Brain microvascular endothelial cell (primary cell): Measurements from ENCODE around the gene CDH4.

Experiments
- DNase-seq: peaks from one replicate; pipeline ENCODE4 v3.0.0-alpha.2; 2020
- H3K27ac ChIP-seq: fragments of 250-450 bp; sonication (Bioruptor Pico); 2 replicates; pipeline ENCODE4 v1.5.1; 2020; ENCODE audit warnings: mild to moderate bottlenecking, moderate library complexity
- H3K27me3 ChIP-seq: fragments of 250-450 bp; sonication (Bioruptor Pico); replicated peaks from 2 replicates; pipeline ENCODE4 v1.5.1; 2020; ENCODE audit warnings: mild to moderate bottlenecking
- H3K36me3 ChIP-seq: fragments of 250-450 bp; sonication (Bioruptor Pico); replicated peaks from 2 replicates; pipeline ENCODE4 v1.5.1; 2020; ENCODE audit warnings: mild to moderate bottlenecking
- H3K4me3 ChIP-seq: 2 replicates; pipeline ENCODE4 v1.5.1; 2011; ENCODE audit warnings: low read depth, mild to moderate bottlenecking, control low read depth, low read length, moderate library complexity
- in situ Hi-C: cut with HindIII; loops from 2 replicates; pipeline ENCODE4 v1.10.0; 2017; ENCODE audit warnings: low sequenced_read_pairs, low pct_ligation_motif_present
- TF ChIP-seq, protein P1 (sequence below): IDR thresholded peaks from 2 replicates; pipeline ENCODE4 v1.5.1; 2011; ENCODE audit warnings: low read depth, mild to moderate bottlenecking, moderate library complexity, low read length, control low read depth, inconsistent platforms; ENCODE audit errors: missing control alignments

The CDH4 gene

DNA sequence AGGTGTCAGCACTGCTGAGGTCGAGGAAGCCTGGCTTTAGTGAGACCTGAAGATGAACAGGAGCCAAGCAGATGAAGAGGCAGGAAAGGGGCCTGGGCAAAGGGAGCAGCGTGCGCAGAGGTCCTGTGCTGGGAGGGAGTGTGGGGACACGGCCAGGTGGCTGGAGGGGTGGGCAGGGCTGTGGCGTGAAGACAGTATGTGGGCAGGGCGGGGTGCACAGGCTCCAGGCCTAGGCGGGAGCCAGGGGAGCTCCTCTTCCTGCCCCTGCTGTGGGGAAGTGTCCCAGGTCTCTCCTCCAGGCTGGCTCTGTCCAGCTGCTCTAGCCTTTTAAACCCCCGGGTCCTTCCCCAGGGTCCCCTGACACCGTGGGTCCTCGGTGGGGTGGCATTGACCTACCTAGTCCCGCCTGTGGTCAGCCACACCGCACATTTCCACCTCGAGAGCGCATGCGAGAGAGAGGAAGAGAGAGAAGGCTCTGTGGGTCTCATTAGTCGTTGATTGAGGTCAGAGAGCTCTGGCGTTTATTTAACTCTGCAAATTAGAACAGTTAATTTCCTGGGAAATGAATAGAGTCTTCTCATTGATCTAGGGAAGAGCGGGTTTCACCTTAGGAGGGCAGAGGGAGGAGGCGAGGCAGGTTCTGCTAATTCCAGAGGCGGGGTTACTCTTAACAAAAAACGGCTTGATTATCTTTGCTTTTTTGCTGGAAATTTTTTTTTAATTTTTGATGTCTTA is 68.8 kb downstream of the CDH4 start:
- in situ Hi-C loops: no loop called here
- H3K4me3 ChIP-seq: no peak overlapping the region
- DNase-seq: no peak
- TF ChIP-seq, protein P1, sequence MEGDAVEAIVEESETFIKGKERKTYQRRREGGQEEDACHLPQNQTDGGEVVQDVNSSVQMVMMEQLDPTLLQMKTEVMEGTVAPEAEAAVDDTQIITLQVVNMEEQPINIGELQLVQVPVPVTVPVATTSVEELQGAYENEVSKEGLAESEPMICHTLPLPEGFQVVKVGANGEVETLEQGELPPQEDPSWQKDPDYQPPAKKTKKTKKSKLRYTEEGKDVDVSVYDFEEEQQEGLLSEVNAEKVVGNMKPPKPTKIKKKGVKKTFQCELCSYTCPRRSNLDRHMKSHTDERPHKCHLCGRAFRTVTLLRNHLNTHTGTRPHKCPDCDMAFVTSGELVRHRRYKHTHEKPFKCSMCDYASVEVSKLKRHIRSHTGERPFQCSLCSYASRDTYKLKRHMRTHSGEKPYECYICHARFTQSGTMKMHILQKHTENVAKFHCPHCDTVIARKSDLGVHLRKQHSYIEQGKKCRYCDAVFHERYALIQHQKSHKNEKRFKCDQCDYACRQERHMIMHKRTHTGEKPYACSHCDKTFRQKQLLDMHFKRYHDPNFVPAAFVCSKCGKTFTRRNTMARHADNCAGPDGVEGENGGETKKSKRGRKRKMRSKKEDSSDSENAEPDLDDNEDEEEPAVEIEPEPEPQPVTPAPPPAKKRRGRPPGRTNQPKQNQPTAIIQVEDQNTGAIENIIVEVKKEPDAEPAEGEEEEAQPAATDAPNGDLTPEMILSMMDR: no peak
- H3K27ac ChIP-seq: no peak overlapping the region
- no peaks in the 10 kb centered on the region for H3K27me3 ChIP-seq
- H3K36me3 ChIP-seq: no peaks in the 10 kb centered on the region

DNA sequence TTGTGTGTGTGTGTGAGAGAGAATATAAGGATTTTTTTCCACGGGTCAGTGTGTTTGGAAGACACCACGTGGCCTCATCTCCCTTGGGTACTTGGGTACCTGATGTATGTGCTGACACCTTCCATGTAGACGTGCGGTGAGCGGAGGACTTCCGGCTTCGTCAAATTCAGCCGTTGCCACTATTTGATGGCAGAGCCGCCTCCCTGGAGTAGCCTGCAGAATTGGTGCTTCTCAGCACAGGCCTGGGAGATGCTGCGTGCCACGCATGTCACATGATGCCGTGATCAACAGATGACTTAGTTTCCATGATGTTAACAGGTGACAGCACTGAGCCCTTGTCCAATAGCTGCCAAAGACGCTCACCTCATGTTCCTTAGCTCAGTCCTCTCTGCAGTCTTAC is 69.4 kb downstream of the CDH4 start:
- H3K27ac ChIP-seq: no peak overlapping the region
- H3K27me3 ChIP-seq: no peaks in the 10 kb centered on the region
- no peak for DNase-seq
- H3K4me3 ChIP-seq: no peak overlapping the region
- H3K36me3 ChIP-seq: no peaks in the 10 kb centered on the region
- in situ Hi-C loops: no loop called here
- TF ChIP-seq, protein P1: no peak

DNA sequence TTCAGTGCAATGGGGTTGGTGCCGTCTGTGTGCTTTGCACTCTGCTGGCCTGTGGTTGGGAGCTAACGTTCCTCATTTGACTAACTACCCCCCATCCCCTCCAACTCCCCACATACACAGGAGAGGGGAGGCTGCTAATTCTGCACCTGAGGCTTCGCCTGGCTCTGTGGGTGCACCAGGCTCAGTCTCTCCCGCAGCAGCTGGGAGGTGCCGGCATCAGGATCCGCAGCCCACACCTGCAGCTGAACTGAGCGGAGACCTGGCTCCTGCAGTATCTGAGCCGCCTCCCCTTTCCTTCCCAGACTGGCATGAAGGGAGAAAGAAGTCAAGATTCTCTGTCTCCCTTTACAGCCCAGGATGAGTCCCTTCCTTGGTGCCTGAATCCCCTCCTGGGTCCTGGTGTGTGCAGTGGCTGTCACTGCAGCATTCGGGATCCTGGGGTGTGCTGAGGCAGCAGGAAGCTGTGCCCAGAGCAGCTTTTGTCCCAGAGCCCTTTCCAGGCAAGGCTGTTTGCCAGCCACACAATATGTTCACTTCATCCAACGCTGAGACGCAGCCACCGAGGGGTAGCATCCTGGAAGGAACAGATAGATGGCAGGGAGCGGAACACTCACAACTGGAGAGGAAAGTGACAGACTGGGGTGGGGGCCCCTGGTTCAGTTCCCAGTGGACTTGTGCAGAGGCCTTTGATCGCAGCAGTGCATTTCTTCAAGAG is 70.2 kb downstream of the CDH4 start:
- no peaks in the 10 kb centered on the region for H3K36me3 ChIP-seq
- H3K4me3 ChIP-seq: no peak overlapping the region
- TF ChIP-seq, protein P1: no peak
- in situ Hi-C loops: no loop called here
- no peak overlapping the region for H3K27ac ChIP-seq
- H3K27me3 ChIP-seq: no peaks in the 10 kb centered on the region
- DNase-seq: no peak

DNA sequence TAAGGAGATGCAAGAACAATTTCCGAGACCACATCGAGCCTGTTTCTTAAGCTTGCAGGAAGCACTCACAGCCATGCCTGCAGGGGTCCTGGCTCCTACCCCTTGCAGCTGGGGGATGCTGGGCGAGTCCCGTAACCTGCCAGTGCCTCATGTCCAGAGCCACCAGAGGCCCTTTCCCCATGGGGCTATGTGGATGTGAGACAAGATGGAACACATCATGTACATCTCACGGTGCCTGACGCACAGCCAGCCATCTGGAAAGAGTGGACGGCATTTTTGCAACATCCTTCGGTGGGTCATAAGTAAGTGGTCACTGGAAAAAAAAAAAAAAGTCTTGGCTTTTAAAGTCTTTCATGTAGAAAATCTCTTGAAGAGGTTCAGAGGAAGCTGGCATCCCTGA is 72.8 kb downstream of the CDH4 start:
- TF ChIP-seq, protein P1: no peak
- H3K4me3 ChIP-seq: no peak overlapping the region
- H3K27me3 ChIP-seq: no peaks in the 10 kb centered on the region
- no peak overlapping the region for H3K27ac ChIP-seq
- DNase-seq: no peak
- H3K36me3 ChIP-seq: no peaks in the 10 kb centered on the region
- in situ Hi-C loops: no loop called here

DNA sequence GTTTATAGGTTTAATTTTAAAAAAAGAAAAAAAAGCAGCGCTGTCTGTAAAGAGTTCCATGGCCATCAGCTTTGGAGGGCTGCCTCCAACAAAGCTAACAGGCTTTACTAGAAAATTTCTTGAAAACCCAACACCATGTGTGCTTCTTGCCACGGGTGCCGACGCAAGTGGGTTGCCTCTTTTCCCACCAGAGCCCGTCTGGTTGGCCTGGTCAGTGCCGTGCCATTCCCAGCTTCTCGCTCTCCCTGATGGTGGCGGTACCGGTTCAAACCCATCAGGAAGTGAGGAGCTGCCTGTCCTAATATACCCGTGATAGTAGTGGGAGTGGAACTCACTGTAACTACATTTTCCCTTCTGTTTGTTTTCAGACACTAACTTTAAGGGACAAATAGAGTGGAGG is 73.7 kb downstream of the CDH4 start:
- H3K27ac ChIP-seq: no peak overlapping the region
- TF ChIP-seq, protein P1: no peak
- no peaks in the 10 kb centered on the region for H3K27me3 ChIP-seq
- H3K36me3 ChIP-seq: no peaks in the 10 kb centered on the region
- no peak for DNase-seq
- in situ Hi-C loops: no loop called here
- H3K4me3 ChIP-seq: no peak overlapping the region
